ENCODE data around the gene DHX29. TPM values are rescaled to one million over a fixed set of nuclear protein-coding genes. Genes with fewer than 3 reads are reported as not detected.

Gene DHX29
- total RNA-seq, 1 donor from 2014 or later, result 20.0 TPM

Other genes starting within 250 kb of the DHX29 start
- 95.1 and 96.9 TPM in 2 replicates for gene GZMA, start 205.0 kb downstream of the DHX29 start, total RNA-seq
- gene GPX8, start 147.5 kb downstream of the DHX29 start, total RNA-seq, result not detected in 2 replicates
- gene CDC20B, start 134.5 kb downstream of the DHX29 start, total RNA-seq, result 0.18 TPM in 1 of 2 replicates, not detected in the other
- not detected in 2 replicates for gene MCIDAS, start 80.4 kb downstream of the DHX29 start, total RNA-seq
- 0.27 TPM in 1 of 2 replicates, not detected in the other for gene CCNO, start 74.1 kb downstream of the DHX29 start, total RNA-seq
- gene MTREX, start 295 bp upstream of the DHX29 start, total RNA-seq, result 110 and 123 TPM in 2 replicates
- gene PLPP1, start 227.3 kb upstream of the DHX29 start, total RNA-seq, result 49.6 and 52.1 TPM in 2 replicates

Data from activated T-helper 2 cell treated with anti-CD3 and anti-CD28 coated beads, Interferon-gamma antibody, Interleukin-2, Interleukin-4, amounts not matched to agents 10 μg/mL and 5 μg/mL and 100 μg/mL, durations not matched to agents 14 hours and 24 hours and 36 hours (primary cell).